Stimulated activated CD4-positive, alpha-beta T cell treated with anti-CD3 and anti-CD28 coated beads, Interleukin-12 subunit alpha, Interleukin-12 subunit beta, amount 100 ng/mL, for 4 hours (primary cell): ENCODE measurements around the gene HIRIP3.

Experiments used
- DNase-seq: peaks from one replicate; pipeline ENCODE4 v3.0.0-alpha.2; 2020

The HIRIP3 gene

DNA sequence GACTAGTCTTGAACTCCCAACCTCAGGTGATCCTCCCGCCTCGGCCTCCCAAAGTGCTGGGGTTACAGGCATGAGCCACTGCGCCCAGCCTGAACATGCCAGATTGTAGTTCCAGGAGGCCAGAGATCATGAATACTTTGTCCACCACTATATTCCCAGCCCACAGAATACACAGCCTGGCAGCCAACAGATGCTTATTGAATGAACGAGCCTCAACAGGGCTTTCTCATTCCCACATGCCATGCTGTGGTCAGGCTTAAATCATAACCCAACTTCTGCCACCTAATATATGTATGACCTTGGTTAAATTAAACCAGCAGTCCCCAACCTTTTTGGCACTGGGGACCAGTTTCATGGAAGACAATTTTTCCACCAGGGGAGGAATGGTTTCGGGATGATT, 36.7 kb downstream of the HIRIP3 start:
- no peak for DNase-seq

DNA sequence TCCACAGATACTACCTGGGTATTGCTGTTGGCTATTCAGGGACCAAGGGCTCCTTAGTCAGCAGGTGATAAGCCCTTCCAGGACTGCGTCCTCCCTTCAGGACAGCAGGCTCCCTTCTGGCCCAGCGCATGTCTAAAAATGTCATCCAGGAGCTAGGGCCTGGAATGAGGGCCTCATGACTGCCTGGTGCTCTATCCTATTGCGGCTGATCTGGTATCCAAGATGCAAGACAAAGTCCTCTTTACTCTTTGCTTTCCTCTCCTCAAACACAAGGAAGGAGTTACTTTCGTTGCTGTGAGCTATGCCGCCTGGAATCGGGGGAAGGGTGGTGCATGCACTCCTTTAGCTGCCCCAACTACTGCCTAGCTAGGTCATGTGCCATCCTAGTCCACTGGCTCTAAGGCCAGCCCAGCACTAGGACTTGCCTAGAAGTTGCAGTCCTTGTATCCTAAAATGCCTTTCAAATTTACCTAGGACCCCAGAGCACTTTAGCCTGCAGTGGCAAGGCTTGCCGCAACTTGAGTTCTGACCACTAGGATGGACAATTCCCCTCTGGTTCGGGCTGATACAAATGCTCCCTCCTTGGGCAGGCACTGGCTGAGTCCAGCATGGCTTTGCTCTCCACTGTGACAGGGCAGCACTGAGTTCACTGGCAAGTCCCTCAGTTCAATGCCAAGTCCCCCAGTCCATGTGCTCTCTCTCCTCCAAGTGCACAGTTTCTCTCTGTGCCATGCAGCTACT, 43.6 kb downstream of the HIRIP3 start:
- no peak for DNase-seq

DNA sequence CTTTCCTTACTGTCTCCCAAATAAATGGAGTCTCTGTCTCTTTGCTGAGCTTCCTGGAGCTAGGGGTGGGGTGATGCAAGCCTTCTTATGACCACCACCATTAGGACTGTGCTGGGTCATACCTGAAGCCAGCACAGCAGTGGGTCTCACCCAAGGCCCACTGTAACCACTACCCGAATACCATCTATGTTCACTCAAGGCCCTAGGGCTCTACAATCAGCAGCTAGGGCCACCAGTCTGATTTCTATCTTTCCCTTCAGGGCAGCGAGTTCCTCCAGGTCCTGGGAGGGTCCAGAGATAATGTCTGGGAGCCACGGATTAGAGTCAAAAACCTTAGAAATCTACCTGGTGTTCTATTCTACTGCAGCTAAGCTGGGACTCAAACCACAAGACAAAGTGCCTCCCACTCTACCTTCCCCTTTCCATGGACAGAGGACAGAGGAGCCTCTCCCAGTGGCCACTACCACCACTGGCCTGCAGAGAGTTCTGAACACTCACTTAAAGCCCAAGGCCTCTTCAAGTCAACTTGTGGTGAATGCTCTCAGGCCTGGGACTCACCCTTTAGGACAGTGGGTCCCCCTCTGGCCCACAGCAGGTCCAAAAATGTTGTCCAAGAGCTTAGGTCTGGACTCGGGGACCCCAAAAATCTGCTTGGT, 44.5 kb downstream of the HIRIP3 start:
- no peak for DNase-seq

DNA sequence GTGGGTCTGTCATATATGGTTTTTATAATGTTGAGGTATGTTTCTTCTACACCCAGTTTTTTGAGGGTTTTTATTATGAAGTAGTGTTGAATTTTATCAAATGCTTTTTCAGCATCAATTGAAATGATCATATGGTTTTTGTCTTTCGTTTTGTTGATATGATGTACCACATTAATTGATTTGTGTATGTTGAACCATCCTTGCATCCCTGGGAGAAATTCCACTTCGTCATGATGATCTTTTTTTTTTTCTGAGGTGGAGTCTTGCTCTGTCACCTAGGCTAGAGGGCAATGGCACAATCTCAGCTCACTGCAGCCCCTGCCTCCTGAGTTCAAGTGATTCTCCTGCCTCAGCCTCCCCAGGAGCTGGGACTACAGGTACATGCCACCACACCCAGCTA, 47.5 kb downstream of the HIRIP3 start:
- DNase-seq: no peak

DNA sequence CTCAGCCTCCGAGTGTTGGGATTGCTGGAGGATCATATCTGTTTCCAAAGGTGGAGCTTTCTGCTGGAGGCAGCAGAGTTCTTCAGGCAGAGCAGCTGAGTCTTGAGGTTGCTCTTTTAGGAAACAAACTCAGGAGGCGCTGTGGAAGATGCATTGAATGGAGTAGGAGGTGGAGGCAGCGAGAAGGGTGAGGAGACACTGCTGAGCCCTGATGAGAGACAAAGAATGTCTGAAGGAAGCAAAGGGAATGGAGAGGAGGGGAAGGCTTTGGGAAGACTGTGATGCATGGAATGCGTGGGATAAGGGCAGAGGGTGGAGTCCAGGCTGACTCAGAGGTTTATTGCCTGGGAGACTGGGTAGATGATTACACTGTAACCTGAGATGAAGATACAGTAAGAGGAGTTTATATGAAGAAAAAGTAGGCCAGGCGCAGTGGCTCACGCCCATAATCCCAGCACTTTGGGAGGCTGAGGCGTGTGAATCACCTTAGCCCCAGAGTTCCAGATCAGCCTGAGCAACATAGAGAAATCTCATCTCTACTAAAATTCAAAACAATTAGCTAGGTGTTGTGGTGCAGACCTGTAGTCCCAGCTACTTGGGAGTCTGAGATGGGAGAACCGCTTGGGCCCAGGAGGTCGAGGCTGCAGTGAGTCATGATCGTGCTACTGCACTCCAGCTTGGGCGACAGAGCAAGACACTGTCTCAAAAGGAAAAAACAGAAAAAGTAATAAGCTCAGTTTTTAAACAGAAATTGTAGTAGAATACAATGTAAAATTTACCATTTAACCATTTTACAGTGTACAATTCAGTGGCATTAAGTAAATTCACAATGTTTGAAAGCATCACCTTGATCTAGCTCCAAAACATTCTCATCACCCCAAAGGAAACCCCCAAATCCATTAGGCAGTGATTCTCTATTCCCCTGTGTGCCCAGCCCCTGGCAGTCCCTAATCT, 51.3 kb downstream of the HIRIP3 start:
- DNase-seq: no peak
